Thyroid gland (tissue), 4 donors: Measurements from ENCODE around the gene GCC2. TPM values are rescaled to one million over a fixed set of nuclear protein-coding genes. Genes with fewer than 3 reads are reported as not detected.

ENCODE experiments used
- DNase-seq, 2 donors: peaks; one replicate each; pipeline ENCODE4 v3.0.0-alpha.2; 2019
- H3K27ac ChIP-seq, 3 donors: fragments of 200-600 bp; sonication (generic); 1 replicate in 2 of 3; 2 replicates in 1 of 3; pipeline ENCODE4 v1.5.1; 2016 to 2019; ENCODE audit warnings: mild to moderate bottlenecking in 1 of 3, moderate library complexity in 1 of 3
- H3K27me3 ChIP-seq: fragments of 200-600 bp; sonication (generic); one replicate; pipeline ENCODE4 v1.5.1; 2019
- H3K36me3 ChIP-seq, 2 donors: fragments of 200-600 bp; sonication (generic); one replicate each; pipeline ENCODE4 v1.5.1; 2016 to 2019
- H3K4me1 ChIP-seq, 2 donors: fragments of 200-600 bp; sonication (generic); one replicate each; pipeline ENCODE4 v1.5.1; 2017 to 2019
- H3K4me3 ChIP-seq, 3 donors: fragments of 200-600 bp; sonication (generic); replicated peaks in 1 of 3; 1 replicate in 2 of 3; 2 replicates in 1 of 3; pipeline ENCODE4 v1.5.1; 2016; ENCODE audit warnings: mild to moderate bottlenecking in 1 of 3
- H3K9me3 ChIP-seq: fragments of 200-600 bp; sonication (generic); one replicate; pipeline ENCODE4 v1.5.1; 2017
- CTCF ChIP-seq, 6 experiments: fragments of 200-600 bp in 3 of 6; fragments of 450-650 bp in 3 of 6; sonication (generic) in 3 of 6; IDR thresholded peaks; one replicate each; pipeline ENCODE4 v1.5.1; 2016 to 2019; ENCODE audit warnings: antibody characterized with exemption in 6 of 6, mild to moderate bottlenecking in 2 of 6, inconsistent platforms in 1 of 6, moderate library complexity in 1 of 6
- POLR2A ChIP-seq, 2 donors: fragments of 450-650 bp; IDR thresholded peaks; one replicate each; pipeline ENCODE4 v1.6.1; 2017; ENCODE audit warnings: antibody characterized with exemption in 2 of 2, mild to moderate bottlenecking in 2 of 2, moderate library complexity in 1 of 2
- WGBS, 2 donors: methylation state at CpG; one replicate each; pipeline ENCODE4 v1.1.5; 2017; 5-methylcytosine and 5-hydroxymethylcytosine counted together
- intact Hi-C: fragments of 100-400 bp; cut with DNase I; formaldehyde crosslinking; loops from one replicate; pipeline ENCODE4 v1.15.1; 2023
- total RNA-seq, 4 donors: library from RNA; depleted of rRNA; stranded (reverse); fragments of >200 nt; gene quantifications; one replicate each; pipeline ENCODE4 v1.2.3, GENCODE V29; 2016

GCC2 gene
- total RNA-seq, 4 donors from 2014 or later: 41.4 to 59.4 (median 54.0) TPM

GRCh38 chr2:108459441-108459840, 10.4 kb downstream of the GCC2 start:
- no peak overlapping the region for H3K27ac ChIP-seq
- no peak overlapping the region for H3K4me3 ChIP-seq
- intact Hi-C loops: no loop called here
- H3K4me1 ChIP-seq: no peaks in the 10 kb centered on the region
- H3K27me3 ChIP-seq: no peaks in the 10 kb centered on the region
- TF ChIP-seq CTCF (IDR thresholded peaks at IDR 0.05) (no peak), POLR2A (IDR thresholded peaks at IDR 0.05) (no peak)
- WGBS, 2 donors: 95 to 97% methylated on average over 1 of the region's 1 CpG
- H3K9me3 ChIP-seq: no peaks in the 10 kb centered on the region
- no peak for DNase-seq
- H3K36me3 ChIP-seq: peaks cover 21 to 26% of the 10 kb centered on the region in 2 donors

- H3K4me1 ChIP-seq: no peaks in the 10 kb centered on the region
- intact Hi-C loops: no loop called here
- DNase-seq: no peak
Observed at GRCh38 chr2:108460345-108461037, 11.5 kb downstream of the GCC2 start.

GRCh38 chr2:108477099-108477498, 28.1 kb downstream of the GCC2 start:
- no peak overlapping the region for H3K4me3 ChIP-seq
- TF ChIP-seq CTCF (IDR thresholded peaks at IDR 0.05) (no peak), POLR2A (IDR thresholded peaks at IDR 0.05) (no peak)
- intact Hi-C loops: no loop called here
- no peaks in the 10 kb centered on the region for H3K9me3 ChIP-seq
- WGBS, 2 donors: 88 to 94% methylated on average over 1 of the region's 1 CpG
- H3K27me3 ChIP-seq: no peaks in the 10 kb centered on the region
- no peak overlapping the region for H3K27ac ChIP-seq
- no peak for DNase-seq
- no peaks in the 10 kb centered on the region for H3K4me1 ChIP-seq
- peaks cover 4 to 7% of the 10 kb centered on the region in 2 donors for H3K36me3 ChIP-seq

More at GRCh38 chr2:108460345-108461037, 11.5 kb downstream of the GCC2 start:
- WGBS, 2 donors: 70 to 78% methylated on average over 4 of the region's 4 CpGs
- Histone ChIP-seq H3K9me3 (no peaks in the 10 kb centered on the region), H3K27me3 (no peaks in the 10 kb centered on the region), H3K27ac (no peak overlapping the region), H3K36me3 (peaks cover 15 to 18% of the 10 kb centered on the region in 2 donors), H3K4me3 (no peak overlapping the region)
- TF ChIP-seq CTCF (IDR thresholded peaks at IDR 0.05): no peak

- Histone ChIP-seq H3K4me1 (no peaks in the 10 kb centered on the region), H3K27ac (no peak overlapping the region), H3K9me3 (no peaks in the 10 kb centered on the region), H3K4me3 (no peak overlapping the region), H3K27me3 (no peaks in the 10 kb centered on the region), H3K36me3 (peaks cover 29 to 34% of the 10 kb centered on the region in 2 donors)
- no peak for DNase-seq
- intact Hi-C loops: no loop called here
- WGBS, 2 donors: 95% methylated on average over 2 of the region's 2 CpGs
- TF ChIP-seq CTCF (IDR thresholded peaks at IDR 0.05) (no peak), POLR2A (IDR thresholded peaks at IDR 0.05) (no peak)
Observed at GRCh38 chr2:108485253-108485652, 36.2 kb downstream of the GCC2 start.

GRCh38 chr2:108490506-108491122, 41.6 kb downstream of the GCC2 start:
- no peak for TF ChIP-seq CTCF (IDR thresholded peaks at IDR 0.05)
- intact Hi-C loops: no loop called here
- DNase-seq: no peak
- Histone ChIP-seq H3K4me3 (no peak overlapping the region), H3K27ac (no peak overlapping the region), H3K4me1 (no peaks in the 10 kb centered on the region), H3K36me3 (peaks cover 18 to 23% of the 10 kb centered on the region in 2 donors), H3K9me3 (no peaks in the 10 kb centered on the region), H3K27me3 (no peaks in the 10 kb centered on the region)
